ENCODE data around the gene AFDN. TPM values are rescaled to one million over a fixed set of nuclear protein-coding genes. Genes with fewer than 3 reads are reported as not detected.

The AFDN gene
- total RNA-seq, 4 donors from 2014 or later, result 196 to 311 (median 224) TPM

- no peak overlapping the region for H3K4me3 ChIP-seq (replicated peaks in 1 of 3)
- no peaks in the 10 kb centered on the region for H3K4me1 ChIP-seq
- TF ChIP-seq POLR2A (IDR thresholded peaks at IDR 0.05) (no peak), CTCF (IDR thresholded peaks at IDR 0.05) (no peak)
- H3K9me3 ChIP-seq, result no peaks in the 10 kb centered on the region
- H3K27ac ChIP-seq, result no peak overlapping the region
- H3K27me3 ChIP-seq, result no peaks in the 10 kb centered on the region
- H3K36me3 ChIP-seq, result no peaks in the 10 kb centered on the region
- DNase-seq, result no peak
- intact Hi-C loops (cut with DNase I), result no loop called here
- 83 to 86% methylated on average over 11 to 12 of the region's 12 CpGs for WGBS, 2 donors
Measured at GRCh38 chr6:167995302-167995701, 168.6 kb downstream of the AFDN start.

GRCh38 chr6:167995731-167996151, 169.0 kb downstream of the AFDN start:
- H3K9me3 ChIP-seq, result no peaks in the 10 kb centered on the region
- H3K27me3 ChIP-seq, result no peaks in the 10 kb centered on the region
- TF ChIP-seq CTCF (IDR thresholded peaks at IDR 0.05) (no peak), POLR2A (IDR thresholded peaks at IDR 0.05) (no peak)
- intact Hi-C loops (cut with DNase I), result no loop called here
- H3K36me3 ChIP-seq, result no peaks in the 10 kb centered on the region
- no peak for DNase-seq
- no peak overlapping the region for H3K27ac ChIP-seq
- H3K4me1 ChIP-seq, result no peaks in the 10 kb centered on the region
- H3K4me3 ChIP-seq (replicated peaks in 1 of 3), result no peak overlapping the region
- 90 to 94% methylated on average over 10 to 22 of the region's 22 CpGs for WGBS, 2 donors

GRCh38 chr6:167996424-167997199, 169.9 kb downstream of the AFDN start:
- DNase-seq, result no peak
- Histone ChIP-seq H3K9me3 (no peaks in the 10 kb centered on the region), H3K4me1 (no peaks in the 10 kb centered on the region), H3K27ac (no peak overlapping the region), H3K27me3 (no peaks in the 10 kb centered on the region), H3K4me3 (replicated peaks in 1 of 3) (no peak overlapping the region), H3K36me3 (no peaks in the 10 kb centered on the region)
- TF ChIP-seq POLR2A (IDR thresholded peaks at IDR 0.05), result no peak
- no peak for TF ChIP-seq CTCF (IDR thresholded peaks at IDR 0.05)
- 78 to 85% methylated on average over 23 to 26 of the region's 43 CpGs for WGBS, 2 donors
- intact Hi-C loops (cut with DNase I), result no loop called here

GRCh38 chr6:167997642-167998041, 170.9 kb downstream of the AFDN start, which contains the start of gene KIF25:
TSS of gene KIF25 (plus strand) at chr6:167997671. CDS start at chr6:168029586, 31,915 bp downstream.
- no peak within 1 kb of the TSS for H3K27ac ChIP-seq
- H3K36me3 ChIP-seq, result no peaks in the 10 kb centered on the region
- intact Hi-C loops (cut with DNase I), result no loop called here
- DNase-seq, result no peak
- no peaks in the 10 kb centered on the region for H3K27me3 ChIP-seq
- no peak within 1 kb of the TSS for H3K4me3 ChIP-seq (replicated peaks in 1 of 3)
- H3K9me3 ChIP-seq, result no peaks in the 10 kb centered on the region
- WGBS, 2 donors, result 75 to 80% methylated on average over 9 of the region's 9 CpGs
- no peaks in the 10 kb centered on the region for H3K4me1 ChIP-seq
- TF ChIP-seq CTCF (IDR thresholded peaks at IDR 0.05) (no peak), POLR2A (IDR thresholded peaks at IDR 0.05) (no peak)

- H3K27me3 ChIP-seq, result no peaks in the 10 kb centered on the region
- no peak overlapping the region for H3K4me3 ChIP-seq (replicated peaks in 1 of 3)
- WGBS, 2 donors, result 77 to 93% methylated on average over 5 of the region's 5 CpGs
- H3K36me3 ChIP-seq, result no peaks in the 10 kb centered on the region
- H3K27ac ChIP-seq, result no peak overlapping the region
- no peaks in the 10 kb centered on the region for H3K4me1 ChIP-seq
- no peak for TF ChIP-seq CTCF (IDR thresholded peaks at IDR 0.05)
- TF ChIP-seq POLR2A (IDR thresholded peaks at IDR 0.05), result no peak
- no peaks in the 10 kb centered on the region for H3K9me3 ChIP-seq
- intact Hi-C loops (cut with DNase I), result no loop called here
- no peak for DNase-seq
Measured at GRCh38 chr6:167998215-167998614, 171.5 kb downstream of the AFDN start.

Measured in thyroid gland (tissue), 4 donors.